HG02763 (cell line): ENCODE measurements around the gene KRT5.

ENCODE experiments used
- ATAC-seq: cut with Tn5 transposase; IDR thresholded peaks from one replicate; pipeline ENCODE4 v1.9.1; 2021; ENCODE audit warnings: mild to moderate bottlenecking, moderate library complexity; ENCODE audit not compliant: unreplicated experiment

The KRT5 gene

DNA sequence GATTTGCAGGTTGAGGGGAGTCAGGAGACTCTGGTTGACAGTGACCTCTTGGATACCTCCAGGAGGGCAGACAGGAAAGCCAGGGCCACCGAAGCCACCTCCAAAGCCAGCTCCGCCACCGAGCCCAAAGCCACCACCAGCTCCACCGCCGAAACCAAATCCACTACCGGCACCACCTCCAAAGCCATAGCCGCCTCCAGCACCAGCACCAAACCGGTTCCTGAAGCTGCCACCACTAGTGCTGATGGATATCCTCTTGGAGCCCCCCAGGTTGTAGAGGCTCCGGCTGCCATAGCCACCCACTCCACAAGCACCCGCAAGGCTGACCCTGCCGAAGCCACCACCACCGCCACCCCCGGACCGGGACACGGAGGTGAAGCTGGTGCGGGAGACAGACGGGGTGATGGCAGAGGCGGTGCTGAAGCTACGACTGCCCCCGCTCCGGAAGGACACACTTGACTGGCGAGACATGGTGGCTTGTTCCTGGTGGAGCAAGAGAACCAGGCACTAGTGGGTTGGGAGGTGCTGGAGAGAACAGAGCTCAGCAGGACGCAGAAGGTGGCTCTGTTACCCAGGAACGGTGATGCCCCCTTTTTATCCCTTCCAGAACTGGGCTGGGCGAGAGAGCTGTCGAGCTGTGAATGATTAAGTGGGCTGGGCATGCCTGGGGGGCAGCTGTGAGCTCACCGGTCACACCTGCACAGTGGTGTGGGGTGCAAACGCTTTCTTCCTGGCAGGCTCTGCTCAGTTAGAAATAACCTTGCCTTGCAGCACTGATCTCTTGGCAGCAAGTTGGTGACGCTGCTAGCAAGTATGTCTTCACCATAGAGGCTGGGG lies at the start of gene KRT5:
KRT5 (minus strand) TSS at position 569 of the 837 bp plus-strand sequence; CDS start at position 471, 98 bp downstream.
- no peak for ATAC-seq

DNA sequence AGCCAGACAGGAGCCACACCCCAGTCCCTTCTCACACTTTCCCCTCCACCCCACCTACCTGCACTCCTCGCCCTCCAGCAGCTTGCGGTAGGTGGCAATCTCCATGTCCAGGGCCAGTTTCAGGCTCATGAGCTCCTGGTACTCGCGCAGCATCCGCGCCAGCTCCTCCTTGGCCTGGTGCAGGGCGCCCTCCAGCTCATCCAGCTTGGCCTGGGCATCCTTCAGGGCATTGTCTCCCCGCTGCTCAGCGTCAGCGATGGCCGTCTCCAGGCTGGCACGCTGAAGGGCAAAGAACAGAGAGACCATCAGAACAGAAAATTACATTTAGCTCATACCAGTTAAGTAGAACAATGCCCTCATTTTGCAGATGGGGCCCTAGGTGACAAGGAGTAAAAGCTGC lies 47.9 kb upstream of the KRT5 start:
- ATAC-seq: no peak

DNA sequence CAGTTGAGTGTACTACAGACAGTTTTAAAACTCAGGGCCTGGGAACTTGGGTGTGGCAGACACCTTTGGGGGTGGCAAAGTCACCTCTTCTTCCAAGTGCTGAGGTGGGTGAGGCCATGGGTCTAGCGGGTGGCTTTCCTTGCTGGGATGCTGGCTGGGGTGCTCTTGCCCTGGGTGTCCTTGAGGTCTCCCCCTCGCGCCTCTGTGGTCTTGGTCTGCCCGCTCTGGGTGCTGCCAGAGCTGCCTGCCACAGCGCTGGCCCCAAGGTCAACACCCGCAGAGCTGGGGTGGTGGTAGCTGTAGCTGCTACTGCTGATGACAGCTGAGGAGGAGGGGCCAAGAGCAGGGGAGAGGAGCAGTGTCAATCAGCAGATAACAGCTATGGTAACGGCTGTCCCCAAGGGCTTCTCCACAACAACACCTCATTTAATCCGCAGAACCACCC lies 46.7 kb upstream of the KRT5 start:
- ATAC-seq: no peak

DNA sequence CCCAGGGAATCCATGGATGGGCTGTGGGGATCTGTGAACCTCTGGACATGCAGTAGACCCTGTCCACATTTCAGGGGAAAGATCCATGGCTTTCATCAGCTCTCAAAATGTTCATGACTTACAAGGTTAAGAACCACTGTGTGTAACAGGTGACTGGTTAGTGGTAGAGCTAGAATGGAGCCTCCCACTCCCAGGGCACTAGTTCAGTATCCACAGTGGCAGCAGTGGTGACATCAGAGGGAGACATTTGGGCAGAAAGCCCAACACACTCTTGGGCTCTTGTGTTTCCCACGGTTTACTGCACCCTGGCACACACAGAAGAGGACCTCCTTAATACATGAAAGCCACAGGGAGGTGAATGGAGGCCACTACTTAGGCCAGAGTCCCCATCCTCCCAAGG lies 44.4 kb upstream of the KRT5 start:
- no peak for ATAC-seq

DNA sequence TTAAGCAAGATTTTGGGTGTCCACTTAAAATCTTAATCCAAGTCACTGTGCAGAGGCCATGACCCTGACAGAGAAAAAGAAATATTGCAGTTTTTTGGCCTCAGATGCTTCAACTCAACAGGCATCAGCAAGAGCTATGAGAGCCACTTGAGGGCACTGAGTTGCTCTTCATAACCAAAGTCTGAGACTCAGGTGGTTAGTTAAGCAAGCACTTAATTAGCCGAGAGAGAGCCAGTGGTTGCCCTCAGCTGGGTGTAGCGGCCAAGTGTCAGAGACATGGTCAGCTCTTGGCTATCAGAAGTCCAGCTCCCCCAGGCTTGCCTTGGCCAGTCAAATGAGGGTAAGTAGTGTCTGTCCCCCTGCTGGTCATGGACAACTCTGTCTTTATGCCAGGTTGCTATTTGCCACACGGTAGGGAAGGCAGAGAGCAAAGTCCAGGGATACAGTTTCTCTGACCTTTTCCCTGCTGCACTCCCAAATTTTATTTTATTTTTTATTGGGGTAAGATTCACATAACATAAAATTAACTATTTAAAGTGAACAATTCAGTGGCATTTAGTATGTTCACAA lies 41.8 kb upstream of the KRT5 start:
- no peak for ATAC-seq

DNA sequence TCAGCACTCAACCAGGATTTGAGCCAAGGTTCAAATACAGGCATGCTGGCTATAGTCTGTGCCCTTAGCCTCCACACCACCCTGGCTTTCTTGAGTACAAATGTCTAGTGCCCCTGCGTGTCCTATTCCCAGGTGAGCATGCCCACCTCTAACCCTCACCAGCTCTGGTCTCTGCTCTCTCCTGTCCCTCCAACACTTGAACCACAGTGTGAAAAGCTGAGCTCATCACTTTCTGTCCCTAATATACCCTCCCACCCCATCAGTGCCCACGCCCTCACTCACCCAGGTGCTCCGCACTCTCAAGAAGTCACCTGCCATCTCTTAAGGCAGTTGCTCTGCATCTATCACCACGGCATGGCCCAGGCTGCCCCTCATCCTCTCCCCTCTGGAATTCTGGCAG lies 39.8 kb upstream of the KRT5 start:
- no peak for ATAC-seq

DNA sequence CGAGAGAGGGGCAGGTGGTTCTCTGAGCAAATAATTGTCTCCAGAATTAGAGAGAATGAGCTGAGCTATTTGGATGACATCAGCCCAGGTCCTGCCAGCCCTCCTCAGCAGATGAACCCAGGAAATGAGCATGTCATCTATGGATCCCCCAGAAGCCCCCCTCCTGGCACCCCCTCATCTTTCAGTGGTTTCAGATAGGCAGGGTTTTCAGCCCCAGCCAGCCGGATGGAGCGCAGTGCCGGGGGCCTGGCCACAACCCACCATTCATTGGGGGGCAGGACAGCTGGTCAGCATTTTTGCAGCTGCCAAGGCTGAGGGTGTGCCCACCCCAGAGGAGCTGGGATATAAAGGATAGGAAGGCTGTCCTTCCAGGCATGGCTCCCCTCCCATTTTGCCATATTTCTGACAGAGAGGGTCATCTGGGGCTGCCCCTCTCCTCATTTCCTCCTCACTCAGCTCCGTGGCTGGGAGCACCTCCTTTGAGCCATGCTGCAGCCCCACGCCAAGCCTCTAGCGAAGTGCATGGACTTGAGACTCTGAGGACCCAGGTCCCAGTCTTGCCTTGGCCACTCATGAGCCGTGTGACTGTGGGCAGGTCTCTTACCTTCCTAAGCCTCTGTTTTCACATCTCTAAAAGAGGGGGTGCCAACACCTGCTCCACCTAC lies 38.7 kb upstream of the KRT5 start:
- no peak for ATAC-seq

DNA sequence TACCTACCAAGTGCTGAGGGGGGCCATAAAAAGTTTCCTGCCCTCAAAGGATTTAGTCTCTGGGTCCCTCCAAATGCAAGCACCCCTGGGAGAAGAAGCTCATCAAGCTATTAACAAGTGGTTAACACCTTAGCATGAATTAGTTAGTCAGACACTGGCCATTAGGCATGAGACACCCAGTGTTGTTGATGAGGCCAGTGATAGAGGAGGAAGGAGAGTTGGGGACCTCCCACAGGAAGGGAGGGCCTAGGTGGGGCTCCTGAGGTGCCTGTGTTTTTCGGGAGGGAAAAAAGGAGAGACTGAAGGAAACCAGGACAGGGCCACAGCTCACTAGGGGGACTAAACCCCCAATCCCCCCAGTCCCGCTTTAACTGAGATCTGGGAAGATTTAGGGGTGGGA lies 37.3 kb upstream of the KRT5 start:
- ATAC-seq: no peak

DNA sequence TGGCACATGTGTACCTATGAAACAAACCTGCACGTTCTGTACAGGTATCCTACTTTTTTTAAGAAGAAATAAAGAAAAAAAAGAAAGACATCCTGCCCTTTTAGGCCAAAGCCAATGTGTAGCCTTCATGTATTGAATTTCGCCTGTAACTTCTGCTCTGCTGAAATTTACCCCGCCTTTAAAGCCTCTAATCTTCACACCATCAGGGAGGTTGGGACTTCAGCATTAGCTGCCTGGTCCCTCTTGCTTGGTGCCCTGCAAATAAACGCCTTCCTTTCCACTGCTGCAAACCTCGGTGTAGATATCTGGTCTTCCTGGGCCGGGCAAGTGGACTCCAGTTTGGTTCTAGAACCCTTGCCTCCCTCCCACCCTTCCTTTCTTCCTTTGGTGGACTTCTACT lies 35.4 kb upstream of the KRT5 start:
- ATAC-seq: no peak

DNA sequence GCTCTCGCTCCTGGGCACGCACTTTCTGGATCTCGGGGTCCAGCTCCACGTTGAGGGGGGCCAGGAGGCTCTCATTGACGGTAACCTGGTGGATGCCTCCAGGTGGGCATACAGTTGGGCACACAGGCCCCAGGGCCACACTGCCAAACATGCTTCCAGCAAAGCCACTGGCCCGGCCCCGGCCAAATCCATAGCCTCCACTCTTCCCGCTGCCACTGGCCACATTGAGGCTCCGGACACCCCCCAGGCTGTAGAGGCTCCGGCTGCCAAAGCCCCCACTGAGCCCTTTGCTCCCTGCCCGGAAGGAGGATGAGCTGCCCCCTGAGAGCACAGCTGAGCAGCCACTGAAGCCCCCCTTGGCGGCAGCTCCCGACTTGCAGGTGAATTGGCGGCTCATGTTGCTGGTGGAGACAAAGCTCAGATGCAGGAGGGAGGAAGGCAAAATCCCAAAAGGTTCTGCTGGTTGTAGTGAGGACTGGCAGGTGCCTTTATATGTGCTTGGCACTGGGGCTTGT lies 32.5 kb upstream of the KRT5 start, which contains the start of gene KRT71:
KRT71 (minus strand) TSS at position 465 of the 515 bp plus-strand sequence; CDS start at position 397, 68 bp downstream.
- ATAC-seq: no peak

DNA sequence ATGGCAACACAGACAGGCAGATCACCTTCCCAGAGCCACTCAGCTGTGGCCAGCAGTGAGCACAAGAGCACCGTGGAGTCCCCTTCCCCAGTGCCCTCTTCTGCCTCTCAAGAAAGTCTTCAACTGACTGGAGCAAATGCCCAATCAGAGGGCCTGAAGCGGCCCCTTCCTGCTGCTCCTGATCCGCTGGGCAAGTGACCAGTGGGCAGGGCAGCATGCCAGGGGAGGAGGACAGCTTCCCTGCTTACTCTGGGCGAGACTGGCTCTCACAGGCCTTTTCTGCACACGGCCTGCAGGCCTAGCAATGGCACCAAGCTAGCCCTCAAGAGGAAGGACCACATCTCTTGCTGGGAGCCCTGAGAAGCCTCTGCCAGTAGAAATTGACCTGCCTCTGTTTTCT lies 31.9 kb upstream of the KRT5 start:
- ATAC-seq: no peak

DNA sequence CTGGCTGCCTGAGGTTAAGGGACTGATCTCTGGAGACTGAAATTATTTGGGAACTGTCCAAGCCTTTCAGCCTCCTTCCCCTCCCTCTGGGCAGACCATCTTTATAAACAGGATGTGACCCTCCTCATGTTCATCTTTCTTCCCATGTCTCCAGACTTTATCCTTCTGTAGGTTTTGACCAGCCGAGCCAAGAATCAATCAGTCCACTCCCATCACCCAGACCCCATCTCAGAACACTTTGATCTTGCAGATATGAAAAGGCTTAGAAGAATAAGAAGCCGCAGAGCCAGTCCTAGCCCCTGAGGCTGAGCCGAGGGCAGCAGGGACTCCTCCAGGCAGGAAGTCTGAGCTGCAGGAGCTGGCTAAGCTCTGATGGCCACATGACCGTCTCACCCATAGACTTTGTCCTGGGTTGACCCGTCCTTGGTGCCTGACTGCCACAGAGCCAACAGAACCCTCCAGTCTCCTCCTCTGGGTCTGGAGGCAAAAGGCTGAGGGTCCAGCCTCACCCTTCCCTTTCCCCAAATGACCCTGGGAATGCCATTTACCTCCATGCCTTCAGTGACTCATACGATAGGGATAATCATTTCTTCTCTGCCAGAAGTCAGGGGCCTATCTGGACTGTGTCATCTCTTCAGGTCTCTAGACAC lies 31.1 kb upstream of the KRT5 start:
- no peak for ATAC-seq

DNA sequence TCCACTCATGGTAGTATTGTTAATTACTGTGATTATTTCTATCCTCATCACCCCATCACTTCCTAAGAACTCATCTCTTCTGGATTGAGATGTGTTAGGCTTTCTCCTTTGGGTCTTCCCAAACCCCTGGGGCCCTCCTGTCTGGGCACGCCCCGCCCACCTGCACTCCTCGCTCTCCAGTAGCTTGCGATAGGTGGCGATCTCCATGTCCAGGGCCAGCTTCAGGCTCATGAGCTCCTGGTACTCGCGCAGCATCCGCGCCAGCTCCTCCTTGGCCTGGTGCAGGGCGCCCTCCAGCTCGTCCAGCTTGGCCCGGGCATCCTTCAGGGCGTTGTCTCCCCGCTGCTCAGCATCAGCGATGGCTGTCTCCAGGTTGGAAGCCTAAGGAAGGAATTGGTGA lies 25.9 kb upstream of the KRT5 start:
- no peak for ATAC-seq

DNA sequence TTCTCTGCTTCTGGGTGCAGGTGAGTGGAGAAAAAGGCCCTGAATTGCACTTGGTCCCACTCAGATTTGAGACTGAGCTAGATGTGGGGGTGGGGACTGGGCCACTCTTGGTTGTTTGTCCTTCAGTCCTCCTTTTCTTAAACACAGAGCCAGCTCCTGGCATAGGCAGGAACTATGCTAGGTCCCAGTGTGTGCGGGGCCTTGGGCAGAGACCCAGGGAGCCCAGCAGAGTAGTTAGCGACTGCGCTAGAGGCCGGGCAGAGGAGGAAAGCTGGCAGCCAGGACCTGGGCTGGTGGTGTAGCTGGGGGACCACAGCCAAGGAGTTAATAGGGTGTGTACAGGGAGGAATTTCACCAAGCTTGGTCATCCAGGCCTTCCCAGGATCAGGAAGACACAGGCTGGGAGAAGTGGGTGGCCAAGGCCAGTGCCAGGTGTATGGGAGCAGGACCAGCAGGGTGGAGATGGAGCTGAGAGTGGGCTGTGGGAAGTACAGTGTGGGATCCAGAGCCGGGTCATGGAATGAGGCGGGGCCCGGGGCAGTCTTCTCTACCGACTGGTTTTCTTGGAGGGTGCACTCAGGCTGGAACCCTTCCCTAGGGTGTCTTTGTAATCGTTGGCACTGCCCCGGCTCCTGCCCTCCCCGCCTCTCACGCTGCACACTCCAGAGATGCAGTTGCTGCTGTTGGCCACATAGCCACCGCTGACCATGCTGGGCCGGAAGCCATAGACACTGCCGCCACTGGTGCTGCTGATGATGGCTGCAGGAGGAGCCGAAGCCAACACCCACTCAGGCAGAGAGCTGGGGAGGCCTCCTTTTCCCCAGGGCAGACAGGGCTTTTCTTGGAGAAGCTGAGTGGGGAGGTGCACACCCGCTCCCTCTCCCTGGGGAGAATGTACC lies 24.0 kb upstream of the KRT5 start:
- no peak for ATAC-seq

DNA sequence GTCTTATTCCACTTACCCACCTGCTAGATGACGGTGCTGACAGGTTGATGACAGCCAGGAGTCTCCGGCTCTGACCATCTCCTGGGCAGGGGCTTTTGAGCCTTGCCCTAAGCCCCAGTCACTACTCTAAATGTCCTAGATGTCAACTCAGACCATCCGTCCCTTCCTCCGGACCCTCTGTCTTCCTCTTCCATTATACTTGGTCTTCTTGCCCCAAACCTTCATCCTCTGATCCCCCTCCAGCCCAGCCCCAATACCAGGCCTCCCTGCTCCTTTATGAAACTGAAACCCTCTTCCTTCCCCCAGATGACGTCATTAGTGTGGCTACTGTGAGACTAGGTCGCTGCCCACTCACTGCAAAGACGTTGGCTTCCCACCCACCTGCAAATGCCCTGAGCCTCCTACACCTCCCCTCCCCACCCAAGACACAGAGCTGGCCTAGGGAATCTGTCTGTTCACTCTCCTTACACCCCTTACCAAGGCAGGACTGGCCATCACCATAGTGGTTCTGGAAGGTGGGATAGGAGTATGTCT lies 22.7 kb upstream of the KRT5 start:
- no peak for ATAC-seq

DNA sequence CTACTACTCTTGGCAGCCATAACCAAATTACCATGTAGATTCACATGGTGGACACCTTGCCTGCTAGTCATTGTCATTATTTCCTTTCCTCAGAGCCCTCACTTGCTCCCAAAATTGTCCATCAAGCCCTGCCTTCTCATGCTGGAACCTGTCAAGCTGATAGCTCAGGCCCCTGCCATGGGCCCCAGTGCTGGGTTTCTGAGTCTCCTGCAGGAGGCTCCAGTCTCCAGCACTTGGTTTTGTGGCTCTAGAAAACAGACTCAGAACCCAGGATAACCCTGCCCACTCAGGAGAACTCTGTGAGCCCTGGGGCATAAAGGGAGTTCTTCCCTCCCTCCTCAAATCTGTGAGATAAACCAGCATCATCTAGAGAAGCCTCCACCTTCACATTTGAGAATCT lies 22.0 kb upstream of the KRT5 start:
- no peak for ATAC-seq

DNA sequence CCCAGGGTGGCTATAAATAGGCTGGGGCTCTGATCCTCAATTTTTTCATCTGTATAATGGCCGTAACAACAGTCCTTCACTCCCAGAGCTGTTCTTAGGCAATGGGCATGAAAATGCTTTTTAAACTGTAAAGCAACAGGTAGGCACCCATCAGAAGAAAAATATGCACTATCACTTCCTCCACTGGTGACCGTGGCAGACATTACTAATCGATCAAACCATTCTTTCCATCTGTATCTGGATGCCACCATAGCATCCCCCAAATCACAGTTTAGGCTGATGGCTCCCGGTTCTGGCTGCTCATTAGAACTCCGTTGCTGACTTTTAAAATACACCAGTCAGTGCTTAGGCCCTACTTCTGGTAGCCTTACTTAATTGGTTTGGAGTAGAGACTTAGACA lies 21.5 kb upstream of the KRT5 start:
- no peak for ATAC-seq

DNA sequence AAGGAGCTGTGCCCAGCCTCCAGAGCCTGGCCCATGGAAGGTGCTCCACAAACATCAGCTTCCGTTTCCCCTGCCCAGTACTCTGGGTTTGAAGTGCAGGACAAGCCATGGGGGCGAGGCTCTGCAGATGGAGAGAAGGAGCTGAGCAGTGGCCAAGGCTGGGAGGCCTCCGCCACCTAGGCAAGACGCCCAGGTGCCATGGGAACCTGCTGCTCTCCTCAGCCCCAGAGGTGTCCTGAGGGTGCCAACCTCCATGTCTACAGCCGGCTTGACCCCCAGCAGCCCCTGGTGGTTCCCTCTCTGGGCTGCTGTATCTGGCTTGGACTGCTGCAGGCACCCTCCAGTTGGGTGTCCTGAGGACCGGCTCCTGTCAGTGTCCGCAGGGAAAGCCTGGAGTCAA lies 20.3 kb upstream of the KRT5 start:
- ATAC-seq: no peak

DNA sequence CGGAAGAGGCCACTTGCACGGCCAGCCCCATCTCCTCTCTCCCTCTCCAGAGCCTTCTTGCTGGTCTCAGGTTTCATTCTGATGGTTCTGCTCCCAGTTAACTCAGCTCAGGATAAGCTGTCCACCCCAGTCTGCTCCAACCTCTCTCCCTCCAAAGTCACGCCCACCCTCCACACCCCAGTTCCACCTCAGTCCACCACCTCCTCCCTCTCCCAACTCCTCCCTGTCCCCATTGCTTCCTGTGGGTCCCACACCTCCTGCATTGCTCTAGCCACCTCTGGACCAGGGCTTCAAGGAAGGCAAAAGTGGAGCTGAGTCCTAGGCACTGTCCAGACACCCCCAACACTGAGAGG lies 19.6 kb upstream of the KRT5 start:
- ATAC-seq: no peak
